ENCODE measurements around the gene MACROH2A1. TPM values are rescaled to one million over a fixed set of nuclear protein-coding genes. Genes with fewer than 3 reads are reported as not detected.
"Not testable (repeated sequence)": the region's sequence is repeated elsewhere in the genome, so short reads cannot be mapped to it uniquely, and the experiment has no call there.

Gene MACROH2A1
- total RNA-seq, 2 experiments from 2014 or later, result 201 to 208 TPM

DNA sequence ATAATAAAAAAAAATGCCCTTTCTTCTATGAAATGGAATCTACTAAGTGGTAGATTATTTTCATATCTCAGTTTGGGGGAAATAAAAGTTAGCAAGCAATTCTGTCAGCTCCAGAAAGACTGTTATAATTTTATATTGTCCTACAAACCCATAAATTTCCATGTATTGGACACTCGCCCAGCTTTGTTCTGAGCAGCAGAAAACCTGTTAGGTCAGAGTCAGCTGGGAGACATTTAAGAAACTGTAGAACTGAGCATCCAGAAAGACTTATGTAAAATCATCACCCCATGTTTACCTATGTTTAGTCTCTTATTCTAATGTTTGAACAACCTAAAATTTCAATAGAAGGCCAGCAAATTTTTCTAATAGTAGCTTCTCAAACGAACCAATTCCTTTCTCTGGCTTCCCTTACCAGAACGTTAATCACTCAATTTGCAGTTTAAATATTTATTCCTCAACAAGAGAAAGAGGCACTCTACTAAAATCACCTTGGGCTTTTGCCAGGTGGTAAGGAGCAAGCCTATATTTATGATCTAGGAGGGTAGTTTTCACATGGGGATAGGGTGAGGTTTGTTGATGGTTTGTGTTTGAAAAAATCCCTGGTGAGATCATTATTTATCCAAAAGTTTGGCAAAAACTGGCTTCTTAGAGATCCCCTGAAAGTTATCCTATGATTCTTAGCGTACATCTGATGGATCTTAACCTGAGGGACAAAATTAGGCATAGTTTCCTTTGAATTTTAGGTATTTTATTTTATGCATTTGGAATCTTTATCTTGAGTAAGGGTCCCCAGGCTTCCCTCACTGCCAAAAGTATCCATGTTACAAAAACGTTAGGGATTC is 34.4 kb downstream of the MACROH2A1 start:
- DNase-seq, result no peak
- peaks cover 7% of the 10 kb centered on the region for H3K4me1 Mint-ChIP-seq
- H3K9me3 Mint-ChIP-seq, result no peaks in the 10 kb centered on the region
- H3K36me3 Mint-ChIP-seq, result peaks cover 41% of the 10 kb centered on the region
- no peaks in the 10 kb centered on the region for H3K27me3 Mint-ChIP-seq
- H3K4me3 Mint-ChIP-seq, result no peak overlapping the region
- no peak overlapping the region for H3K27ac Mint-ChIP-seq

DNA sequence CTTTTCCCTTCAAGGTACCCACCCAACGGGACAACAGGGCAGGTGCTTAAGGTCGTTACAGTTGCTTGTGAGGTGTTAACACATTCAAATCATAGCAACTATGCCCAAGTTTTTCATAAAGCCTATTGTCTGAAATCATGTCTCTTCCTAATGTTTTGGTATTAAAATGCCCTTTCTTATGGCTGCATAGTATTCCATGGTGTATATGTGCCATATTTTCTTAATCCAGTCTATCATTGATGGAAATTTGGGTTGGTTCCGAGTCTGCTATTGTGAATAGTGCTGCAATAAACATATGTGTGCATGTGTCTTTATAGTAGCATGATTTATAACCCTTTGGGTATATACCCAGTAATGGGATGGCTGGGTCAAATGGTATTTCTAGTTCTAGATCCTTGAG is 35.7 kb downstream of the MACROH2A1 start:
- not testable (repeated sequence) for H3K27ac Mint-ChIP-seq, H3K27me3 Mint-ChIP-seq, H3K4me1 Mint-ChIP-seq, DNase-seq, H3K4me3 Mint-ChIP-seq, H3K9me3 Mint-ChIP-seq
- peaks cover 38% of the 10 kb centered on the region for H3K36me3 Mint-ChIP-seq

DNA sequence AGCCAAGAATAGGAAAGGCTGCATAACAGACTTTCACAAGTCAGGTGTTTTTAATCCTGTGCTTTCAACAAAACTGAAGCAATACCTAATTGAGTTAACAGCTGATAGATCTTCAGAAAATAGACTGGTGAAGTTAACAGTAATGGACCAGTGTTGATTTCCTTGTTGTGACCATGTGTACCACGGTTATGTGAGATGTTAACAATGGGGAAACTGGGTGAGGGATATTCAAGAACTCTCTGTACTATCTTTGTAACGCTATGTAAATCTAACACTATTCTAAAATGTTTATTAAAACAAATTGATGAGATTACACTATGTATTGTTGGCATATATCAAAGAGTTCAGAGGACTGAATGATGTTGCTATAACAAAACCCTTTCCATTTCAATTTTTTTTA is 36.9 kb downstream of the MACROH2A1 start:
- Mint-ChIP-seq H3K27me3 (no peaks in the 10 kb centered on the region), H3K4me3 (no peak overlapping the region), H3K36me3 (peaks cover 37% of the 10 kb centered on the region), H3K4me1 (peaks cover 7% of the 10 kb centered on the region), H3K27ac (no peak overlapping the region), H3K9me3 (no peaks in the 10 kb centered on the region)
- no peak for DNase-seq

DNA sequence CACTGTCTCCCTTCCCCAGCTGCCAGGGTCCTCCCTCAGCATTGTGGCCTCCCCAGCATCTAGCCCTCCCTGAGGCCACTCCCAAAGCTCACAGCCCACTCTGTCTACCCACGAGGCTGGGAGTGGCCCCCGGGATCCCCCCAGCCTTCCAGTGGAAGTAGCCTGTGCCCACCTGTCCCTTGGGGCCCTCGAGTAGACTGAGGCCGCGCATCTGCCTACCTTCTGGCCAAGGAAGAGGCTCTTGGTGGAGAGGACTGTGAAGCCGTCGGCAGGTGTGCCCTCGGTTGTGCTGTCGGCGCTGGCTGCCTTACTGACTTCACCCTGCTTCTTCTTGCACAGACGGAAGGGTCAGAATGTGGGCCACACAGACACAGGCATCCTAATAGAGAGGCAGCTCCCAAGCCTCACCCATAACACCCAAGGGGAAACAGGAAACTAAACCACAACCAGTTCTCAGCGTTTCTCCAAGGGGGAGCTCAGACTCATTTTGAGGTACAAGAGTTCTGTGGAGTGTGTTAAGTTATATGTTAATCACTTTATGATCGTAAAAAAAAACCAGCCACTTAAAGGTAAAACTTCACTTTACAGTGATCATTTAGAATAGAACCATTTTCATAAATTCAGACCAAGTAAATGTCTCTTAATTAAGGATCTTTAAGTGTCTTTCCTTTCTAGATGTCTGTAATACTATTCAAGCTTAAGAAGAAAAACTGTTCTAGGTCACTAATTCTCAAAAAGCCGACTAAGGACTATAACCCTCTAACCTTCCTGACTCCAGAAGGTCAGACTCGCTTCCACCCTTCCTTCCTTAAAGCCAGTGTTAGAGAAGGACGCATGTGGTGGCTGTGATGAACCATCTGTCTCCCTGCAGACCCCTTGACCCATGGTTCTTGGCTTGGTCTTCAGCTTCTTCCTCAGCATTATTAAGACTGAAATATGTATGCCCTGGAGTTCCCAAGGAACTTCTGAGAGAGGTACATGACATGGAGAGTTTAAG is 38.5 kb downstream of the MACROH2A1 start:
- H3K36me3 Mint-ChIP-seq, result peaks cover 30% of the 10 kb centered on the region

DNA sequence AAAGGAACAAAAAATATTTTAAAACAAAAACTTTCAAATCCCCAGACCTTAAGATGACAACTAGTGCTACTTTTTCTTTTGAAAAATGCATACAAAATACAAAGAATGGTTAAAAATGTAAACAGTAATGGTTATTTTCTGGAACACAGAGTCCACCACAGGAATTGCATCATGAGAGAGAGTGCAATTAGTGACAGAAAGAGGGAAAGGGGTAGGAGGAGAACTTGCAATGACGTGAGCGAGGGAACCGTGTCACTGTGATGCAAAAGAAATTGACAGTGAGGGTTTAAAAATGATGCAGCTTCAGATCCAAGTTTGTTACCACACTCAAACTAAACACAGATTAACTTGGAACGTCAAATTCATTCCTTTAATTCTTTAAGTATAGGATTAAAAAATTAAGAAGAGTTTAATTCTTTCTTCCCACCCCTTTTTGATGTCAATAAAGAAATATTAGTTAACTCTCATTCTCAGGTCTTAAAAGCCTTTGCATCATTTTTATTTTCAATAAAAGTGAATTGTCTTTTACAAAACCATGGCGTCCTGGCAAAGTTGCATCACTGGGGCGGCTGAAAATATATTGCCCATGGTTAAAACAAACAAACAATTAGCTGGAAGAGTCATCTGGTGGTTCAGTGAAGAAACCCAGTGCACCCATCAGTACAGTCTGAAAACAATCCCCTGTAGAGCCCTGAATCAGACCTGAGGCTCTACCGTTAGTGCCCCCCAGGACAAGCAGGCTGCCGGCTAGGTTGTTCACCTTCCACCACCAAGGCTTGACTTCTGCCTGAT is 39.5 kb downstream of the MACROH2A1 start:
- no peak overlapping the region for H3K4me3 Mint-ChIP-seq
- H3K27ac Mint-ChIP-seq, result no peak overlapping the region
- DNase-seq, result no peak
- H3K4me1 Mint-ChIP-seq, result peaks cover 7% of the 10 kb centered on the region
- no peaks in the 10 kb centered on the region for H3K9me3 Mint-ChIP-seq
- no peaks in the 10 kb centered on the region for H3K27me3 Mint-ChIP-seq
- H3K36me3 Mint-ChIP-seq, result peaks cover 30% of the 10 kb centered on the region

More for the DNA sequence above, 38.5 kb downstream of the MACROH2A1 start:
- H3K4me1 Mint-ChIP-seq, result peaks cover 7% of the 10 kb centered on the region
- H3K4me3 Mint-ChIP-seq, result no peak overlapping the region
- DNase-seq, result no peak
- H3K27ac Mint-ChIP-seq, result no peak overlapping the region
- H3K27me3 Mint-ChIP-seq, result no peaks in the 10 kb centered on the region
- H3K9me3 Mint-ChIP-seq, result no peaks in the 10 kb centered on the region

DNA sequence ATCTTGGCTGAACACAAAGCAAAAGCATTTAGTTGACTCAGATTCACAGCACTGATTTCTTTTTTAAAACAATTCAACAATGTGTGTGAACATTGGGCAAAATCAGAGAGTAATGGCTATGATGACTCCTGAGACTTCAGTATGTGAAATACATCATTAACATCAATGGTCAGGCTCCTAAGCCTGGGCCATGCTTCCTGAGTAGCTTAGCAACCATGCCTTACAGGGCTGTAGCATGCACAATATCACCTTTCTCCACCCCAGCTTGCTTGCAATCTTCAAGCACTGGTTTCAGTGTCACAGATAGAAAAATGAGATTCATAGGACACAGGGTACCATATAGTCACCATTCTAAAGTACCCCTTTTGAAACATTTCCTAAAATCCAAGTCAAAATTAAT is 41.3 kb downstream of the MACROH2A1 start:
- H3K4me3 Mint-ChIP-seq, result no peak overlapping the region
- no peak for DNase-seq
- H3K27me3 Mint-ChIP-seq, result no peaks in the 10 kb centered on the region
- no peak overlapping the region for H3K27ac Mint-ChIP-seq
- peaks cover 7% of the 10 kb centered on the region for H3K4me1 Mint-ChIP-seq
- peaks cover 30% of the 10 kb centered on the region for H3K36me3 Mint-ChIP-seq
- no peaks in the 10 kb centered on the region for H3K9me3 Mint-ChIP-seq

DNA sequence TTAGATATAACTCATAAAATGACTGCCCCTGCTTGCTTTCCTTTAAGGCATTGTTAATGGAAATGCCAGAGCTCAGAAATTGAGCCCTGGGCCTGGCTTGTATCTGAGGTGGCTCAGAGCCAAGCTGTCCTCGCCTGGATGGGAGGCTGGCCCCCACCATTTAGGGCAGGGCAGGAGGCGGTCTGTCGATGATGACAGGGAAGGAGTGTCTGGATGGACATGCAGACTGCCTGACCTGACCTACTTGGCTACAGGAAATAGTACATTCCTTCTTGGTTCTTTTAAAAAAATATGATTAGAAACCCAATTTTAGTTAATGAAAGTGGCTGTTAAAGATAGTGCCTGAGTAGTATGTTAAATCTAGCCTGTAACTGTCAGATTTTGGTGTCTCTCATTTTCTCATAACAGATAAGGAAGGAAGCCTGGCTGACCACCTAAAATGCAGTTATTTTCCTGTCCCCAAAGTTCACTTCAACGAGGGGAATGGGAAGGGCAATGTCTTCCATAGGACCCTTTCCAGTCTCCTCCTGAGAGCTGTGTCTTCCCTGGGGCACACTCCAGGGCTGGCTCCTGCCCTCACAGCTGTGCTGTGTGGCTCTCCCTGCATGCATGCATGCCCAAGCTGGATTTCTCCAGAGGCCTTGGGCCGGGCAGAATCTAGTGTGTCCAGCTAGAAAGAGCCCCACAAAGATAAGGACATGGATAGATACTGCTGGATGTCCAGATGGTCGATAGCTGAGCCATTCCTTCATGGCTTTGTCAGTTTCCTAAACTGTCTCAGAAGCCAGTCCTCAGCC is 42.3 kb downstream of the MACROH2A1 start:
- no peaks in the 10 kb centered on the region for H3K9me3 Mint-ChIP-seq
- no peaks in the 10 kb centered on the region for H3K27me3 Mint-ChIP-seq
- no peak overlapping the region for H3K27ac Mint-ChIP-seq
- no peak overlapping the region for H3K4me3 Mint-ChIP-seq
- H3K36me3 Mint-ChIP-seq, result peaks cover 30% of the 10 kb centered on the region
- no peak for DNase-seq
- peaks cover 7% of the 10 kb centered on the region for H3K4me1 Mint-ChIP-seq

DNA sequence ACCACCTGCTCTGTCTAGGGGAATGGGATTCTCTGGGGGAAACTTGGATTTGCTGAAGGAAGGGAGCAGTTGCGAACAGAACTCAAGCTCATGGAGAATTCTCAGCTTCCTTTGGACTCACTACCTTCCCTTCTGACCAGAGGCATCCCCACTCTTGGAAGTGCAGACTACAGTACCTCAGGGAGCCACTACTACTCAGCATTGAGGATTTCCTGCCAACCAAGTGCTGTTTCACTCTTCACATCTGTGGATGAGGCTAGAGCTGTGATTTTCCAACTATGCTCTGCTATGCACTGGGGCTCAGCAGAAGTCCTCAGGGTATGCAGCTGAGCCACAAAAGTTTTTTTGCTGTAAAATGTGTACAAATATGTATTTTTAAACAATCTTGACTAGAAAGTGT is 43.9 kb downstream of the MACROH2A1 start:
- Mint-ChIP-seq H3K4me3 (no peak overlapping the region), H3K9me3 (no peaks in the 10 kb centered on the region), H3K36me3 (peaks cover 23% of the 10 kb centered on the region), H3K4me1 (no peaks in the 10 kb centered on the region), H3K27me3 (no peaks in the 10 kb centered on the region), H3K27ac (no peak overlapping the region)
- no peak for DNase-seq

DNA sequence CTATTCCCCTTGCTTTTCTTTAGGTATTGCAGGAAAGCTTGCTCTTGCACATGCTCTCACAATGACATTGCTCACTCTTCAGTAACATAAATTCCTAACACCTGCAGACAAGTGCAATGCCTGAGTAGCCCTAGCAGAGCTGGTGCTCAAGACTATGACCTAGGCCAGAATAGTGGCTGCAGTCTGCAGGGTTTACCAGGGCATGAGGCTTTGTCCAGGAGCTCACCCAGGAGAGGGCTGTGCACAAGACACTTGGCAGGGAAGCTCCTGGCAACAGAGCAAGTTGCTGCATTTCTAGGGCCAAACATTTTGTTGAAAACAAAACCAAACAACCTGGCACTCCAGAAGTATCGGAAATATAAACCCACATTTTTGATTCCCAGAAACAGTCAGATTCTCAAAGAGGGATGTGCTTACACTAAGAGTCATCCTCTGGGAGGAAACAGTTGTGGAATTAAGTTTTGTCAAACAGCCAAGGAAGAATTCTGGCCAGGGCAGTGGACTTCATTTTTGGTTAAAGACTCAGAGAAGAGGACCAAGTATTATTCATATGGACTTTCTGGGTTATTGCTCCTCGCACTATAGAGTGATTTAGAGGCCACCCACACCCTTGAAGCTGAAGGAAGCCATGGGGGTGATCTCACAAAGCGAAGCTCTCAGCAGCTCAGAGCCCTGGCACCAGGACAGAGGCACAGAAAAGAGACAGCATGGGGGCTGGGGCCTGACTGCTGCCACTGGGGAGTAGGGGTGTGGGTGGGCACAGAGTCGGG is 44.9 kb downstream of the MACROH2A1 start:
- Mint-ChIP-seq H3K4me1 (no peaks in the 10 kb centered on the region), H3K36me3 (peaks cover 25% of the 10 kb centered on the region), H3K27me3 (no peaks in the 10 kb centered on the region), H3K4me3 (no peak overlapping the region), H3K9me3 (no peaks in the 10 kb centered on the region), H3K27ac (no peak overlapping the region)
- no peak for DNase-seq

DNA sequence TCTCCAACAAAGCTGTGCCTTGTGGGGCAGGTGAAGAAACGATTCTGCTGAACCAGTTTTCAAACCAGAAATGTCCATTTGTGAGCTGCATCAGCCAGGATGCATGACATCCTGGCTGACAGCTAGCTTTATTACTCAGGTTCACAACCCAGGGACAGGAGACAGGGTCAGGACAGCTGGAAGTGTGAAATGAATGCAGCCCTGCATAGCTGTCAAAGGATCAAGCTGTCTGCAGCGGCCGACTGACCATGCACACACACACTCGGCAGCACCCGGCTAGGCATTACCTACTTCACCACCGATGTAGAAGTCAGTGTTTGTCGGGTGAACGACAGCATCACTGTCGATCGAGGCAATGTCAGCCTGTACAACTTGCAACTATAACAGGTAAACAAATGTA is 48.5 kb downstream of the MACROH2A1 start:
- Mint-ChIP-seq H3K4me1 (no peaks in the 10 kb centered on the region), H3K4me3 (no peak overlapping the region), H3K27ac (no peak overlapping the region)

DNA sequence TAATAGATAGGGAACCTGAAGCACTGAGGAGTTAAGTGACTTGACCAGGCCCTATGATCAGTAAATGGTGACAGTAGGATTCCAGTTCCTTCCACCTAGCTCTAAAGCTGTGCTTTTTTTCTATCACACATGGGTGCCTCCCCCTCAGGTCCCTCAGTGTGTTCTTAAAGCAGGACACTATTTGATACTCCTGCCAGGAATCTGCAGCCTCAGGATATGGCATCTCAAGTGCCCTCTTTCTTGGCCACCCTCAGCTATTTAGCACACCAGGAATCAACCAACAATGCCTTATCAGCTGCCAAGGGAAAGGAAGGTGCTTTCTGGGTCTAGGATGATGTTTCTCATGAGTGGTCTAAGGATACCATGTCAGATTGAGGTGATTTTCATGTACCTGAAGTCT is 49.1 kb downstream of the MACROH2A1 start:
- Mint-ChIP-seq H3K4me3 (no peak overlapping the region), H3K4me1 (no peaks in the 10 kb centered on the region), H3K27me3 (no peaks in the 10 kb centered on the region), H3K27ac (no peak overlapping the region), H3K36me3 (peaks cover 14% of the 10 kb centered on the region), H3K9me3 (no peaks in the 10 kb centered on the region)
- no peak for DNase-seq

More for the DNA sequence above, 48.5 kb downstream of the MACROH2A1 start:
- Mint-ChIP-seq H3K36me3 (peaks cover 16% of the 10 kb centered on the region), H3K27me3 (no peaks in the 10 kb centered on the region), H3K9me3 (no peaks in the 10 kb centered on the region)
- DNase-seq, result no peak

DNA sequence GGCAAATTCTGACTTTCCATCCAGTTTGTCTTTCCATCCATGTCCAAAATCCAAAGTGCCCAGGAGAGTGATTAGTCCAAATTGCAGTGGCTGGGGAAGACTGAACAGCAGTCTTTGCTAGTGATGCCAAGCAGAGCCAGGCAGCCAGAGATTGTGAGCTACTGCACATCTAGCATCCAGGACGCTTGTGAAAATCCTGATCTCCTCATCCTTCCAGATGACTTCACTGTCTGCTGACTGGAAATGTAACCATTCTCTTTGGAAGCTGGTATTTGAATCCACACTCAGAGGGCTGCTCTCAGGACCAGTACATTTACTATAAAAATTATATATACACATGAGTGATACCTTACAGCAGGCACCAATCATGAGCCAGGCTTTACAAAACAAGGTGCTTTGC is 49.6 kb downstream of the MACROH2A1 start:
- Mint-ChIP-seq H3K27ac (no peak overlapping the region), H3K36me3 (peaks cover 14% of the 10 kb centered on the region)

DNA sequence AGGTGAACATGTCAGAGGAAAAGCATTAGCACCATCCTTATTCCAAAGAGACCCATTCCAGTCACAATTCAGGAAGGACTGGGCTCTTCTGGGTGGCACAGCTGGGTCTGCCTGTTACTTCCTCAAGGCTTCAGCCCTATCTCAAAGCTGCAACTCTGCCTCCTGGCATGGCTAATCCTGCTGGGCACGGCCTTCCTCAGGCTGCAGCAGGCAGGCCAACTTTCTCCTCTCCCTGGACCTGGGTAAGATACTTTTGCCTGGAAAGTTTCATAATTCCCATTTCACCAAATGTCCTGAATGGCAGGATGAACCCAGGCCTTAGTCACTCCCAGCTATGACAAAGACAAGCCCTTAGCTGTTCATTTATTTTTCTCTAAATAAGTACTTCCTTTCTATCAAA is 50.1 kb downstream of the MACROH2A1 start:
- H3K27ac Mint-ChIP-seq, result no peak overlapping the region
- H3K36me3 Mint-ChIP-seq, result peaks cover 8% of the 10 kb centered on the region
- H3K4me1 Mint-ChIP-seq, result no peaks in the 10 kb centered on the region
- no peaks in the 10 kb centered on the region for H3K9me3 Mint-ChIP-seq
- DNase-seq, result no peak
- no peak overlapping the region for H3K4me3 Mint-ChIP-seq
- no peaks in the 10 kb centered on the region for H3K27me3 Mint-ChIP-seq

More for the DNA sequence above, 49.6 kb downstream of the MACROH2A1 start:
- H3K27me3 Mint-ChIP-seq, result no peaks in the 10 kb centered on the region
- H3K4me3 Mint-ChIP-seq, result no peak overlapping the region
- H3K4me1 Mint-ChIP-seq, result no peaks in the 10 kb centered on the region
- DNase-seq, result no peak
- no peaks in the 10 kb centered on the region for H3K9me3 Mint-ChIP-seq

All from activated naive CD8-positive, alpha-beta T cell treated with anti-CD3 and anti-CD28 coated beads for 36 hours (primary cell).